NOMO-1 treated with DMSO at 0.1 percent for 48 hours (cell line): Measurements from ENCODE around the gene HIKESHI.
"Not testable (repeated sequence)": the region's sequence is repeated elsewhere in the genome, so short reads cannot be mapped to it uniquely, and the experiment has no call there.

ENCODE experiments used
- DNase-seq: peaks from one replicate; lab custom pipeline; 2025; ENCODE audit not compliant: unreplicated experiment; lab: John Stamatoyannopoulos, UW

HIKESHI gene

DNA sequence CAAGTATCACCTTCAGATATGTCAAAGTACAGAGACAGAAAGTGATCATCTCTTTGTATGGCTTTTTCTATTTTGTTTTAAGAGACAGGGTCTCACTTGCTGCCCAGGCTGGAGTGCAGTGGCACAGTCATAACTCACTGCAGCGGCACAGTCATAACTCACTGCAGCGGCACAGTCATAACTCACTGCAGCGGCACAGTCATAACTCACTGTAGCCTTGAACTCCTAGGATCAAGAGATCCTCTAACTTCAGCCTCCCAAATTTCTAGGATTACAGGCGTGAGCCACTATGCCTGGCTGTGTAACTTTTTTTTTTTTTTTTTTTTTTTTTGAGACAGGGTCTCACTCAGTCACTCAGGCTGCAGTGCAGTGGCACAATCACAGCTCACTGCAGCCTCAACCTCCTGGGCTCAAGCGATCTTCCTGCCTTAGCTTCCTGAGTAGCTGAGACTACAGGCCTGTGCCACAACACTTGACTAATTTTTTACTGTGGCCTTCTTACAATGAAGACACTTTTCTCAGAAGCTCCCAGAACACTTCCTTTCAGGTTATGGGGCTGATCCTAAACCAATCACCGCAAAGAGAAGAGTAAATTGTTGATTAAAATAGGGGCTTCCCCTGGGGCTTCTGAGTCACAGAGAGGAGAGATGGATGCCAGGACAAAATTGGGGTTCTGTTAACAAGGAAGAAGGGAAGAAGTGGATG, 9.0 kb upstream of the HIKESHI start:
- DNase-seq: no peak

DNA sequence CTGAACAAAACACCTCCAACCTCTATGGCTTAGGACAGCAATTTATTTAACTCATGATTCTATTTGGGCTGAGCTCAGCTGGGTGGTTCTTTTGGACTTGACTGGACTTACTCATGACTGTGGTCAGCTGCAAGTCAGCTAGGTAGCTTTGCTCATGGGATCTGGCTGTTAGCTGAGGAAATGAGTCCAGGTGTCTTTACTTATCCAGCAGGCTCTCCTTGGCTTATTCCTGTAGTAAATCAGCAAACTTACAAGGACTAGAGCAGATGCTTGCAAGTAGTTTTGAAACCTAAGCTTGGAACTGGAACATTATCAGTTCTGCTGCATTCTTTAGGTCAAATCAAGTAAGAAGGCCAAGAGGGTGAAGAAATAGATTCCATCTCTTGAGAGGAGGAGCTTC, 8.0 kb upstream of the HIKESHI start:
- no peak for DNase-seq

DNA sequence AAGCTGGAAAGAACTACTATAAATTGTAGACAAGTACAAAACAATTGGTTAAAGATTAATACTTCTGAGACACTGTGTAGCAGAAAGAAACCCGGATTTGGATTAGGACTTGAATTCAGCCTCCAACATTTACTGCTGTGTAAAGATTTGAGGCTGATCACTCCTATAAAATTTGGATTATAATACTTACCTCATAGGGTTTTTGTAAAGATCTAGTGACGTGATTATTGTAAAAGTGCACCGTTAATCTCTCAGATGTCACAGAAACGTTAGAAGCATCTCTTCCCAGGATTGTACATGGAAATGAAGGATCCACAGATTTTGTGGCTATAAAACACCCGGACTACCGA, 323 bp upstream of the HIKESHI start:
- DNase-seq: no peak

DNA sequence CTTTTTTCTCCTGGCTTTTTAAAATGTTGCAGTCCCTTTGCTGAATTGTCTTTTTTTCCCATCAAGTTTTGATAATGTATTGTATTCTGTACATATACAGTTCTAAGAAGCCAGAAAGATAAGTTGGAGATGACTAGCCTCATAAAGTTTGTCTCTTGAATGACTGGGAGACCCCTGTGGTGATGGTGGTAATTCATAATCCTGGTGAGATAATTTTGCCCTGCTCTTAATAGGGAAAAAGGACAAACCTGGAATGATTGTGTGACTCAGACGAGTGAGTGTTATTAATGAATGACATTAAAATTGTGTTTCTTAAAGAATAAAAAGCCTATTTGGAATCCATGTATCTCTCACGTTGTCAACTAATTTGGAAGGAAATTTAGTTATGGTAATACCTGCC, 1.2 kb downstream of the HIKESHI start:
- no peak for DNase-seq

DNA sequence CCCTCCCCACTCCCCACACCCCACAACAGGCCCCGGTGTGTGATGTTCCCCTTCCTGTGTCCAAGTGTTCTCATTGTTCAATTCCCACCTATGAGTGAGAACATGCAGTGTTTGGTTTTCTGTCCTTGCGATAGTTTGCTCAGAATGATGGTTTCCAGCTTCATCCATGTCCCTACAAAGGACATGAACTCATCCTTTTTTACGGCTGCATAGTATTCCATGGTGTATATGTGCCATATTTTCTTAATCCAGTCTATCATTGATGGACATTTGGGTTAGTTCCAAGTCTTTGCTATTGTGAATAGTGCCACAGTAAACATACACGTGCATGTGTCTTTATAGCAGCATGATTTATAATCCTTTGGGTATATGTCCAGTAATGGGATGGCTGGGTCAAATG, 6.7 kb downstream of the HIKESHI start:
- not testable (repeated sequence) for DNase-seq

DNA sequence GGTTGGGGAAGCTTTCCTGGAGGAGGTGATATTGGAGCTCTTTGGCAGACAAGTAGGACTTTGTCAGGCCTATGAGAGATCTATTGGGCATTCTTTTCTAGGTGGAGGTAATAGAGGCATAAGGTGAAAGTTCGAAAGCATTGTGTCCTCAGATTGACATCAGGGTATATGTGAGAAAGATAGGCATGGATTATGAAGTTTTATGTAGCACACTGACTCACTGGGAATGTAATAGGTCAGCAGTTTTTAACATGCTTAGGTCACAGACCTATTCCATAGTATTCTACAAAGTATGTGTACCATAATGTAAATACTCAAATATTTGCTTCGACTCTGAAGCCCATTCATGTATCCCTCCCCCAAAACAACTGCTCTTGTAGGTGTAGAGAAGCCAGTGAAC, 11.8 kb downstream of the HIKESHI start:
- DNase-seq: no peak

DNA sequence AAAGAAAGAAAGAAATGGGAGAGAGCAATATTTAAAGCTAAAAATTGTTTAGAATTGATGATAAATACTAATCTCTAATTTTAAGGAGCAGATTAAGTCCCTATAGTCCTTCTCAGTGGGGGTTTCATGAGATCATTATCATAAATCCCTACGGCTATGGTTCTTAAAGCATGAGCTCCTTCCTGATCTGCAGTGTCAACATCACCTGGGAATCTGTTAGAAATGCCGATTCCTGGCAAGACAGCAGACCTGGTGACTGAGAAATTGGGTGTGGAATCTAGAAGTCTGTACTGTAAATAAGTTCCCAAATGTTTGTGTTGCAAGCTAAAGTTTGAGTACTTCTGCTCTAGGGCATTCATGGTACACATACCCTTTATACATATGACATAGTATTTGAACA, 12.6 kb downstream of the HIKESHI start:
- no peak for DNase-seq

DNA sequence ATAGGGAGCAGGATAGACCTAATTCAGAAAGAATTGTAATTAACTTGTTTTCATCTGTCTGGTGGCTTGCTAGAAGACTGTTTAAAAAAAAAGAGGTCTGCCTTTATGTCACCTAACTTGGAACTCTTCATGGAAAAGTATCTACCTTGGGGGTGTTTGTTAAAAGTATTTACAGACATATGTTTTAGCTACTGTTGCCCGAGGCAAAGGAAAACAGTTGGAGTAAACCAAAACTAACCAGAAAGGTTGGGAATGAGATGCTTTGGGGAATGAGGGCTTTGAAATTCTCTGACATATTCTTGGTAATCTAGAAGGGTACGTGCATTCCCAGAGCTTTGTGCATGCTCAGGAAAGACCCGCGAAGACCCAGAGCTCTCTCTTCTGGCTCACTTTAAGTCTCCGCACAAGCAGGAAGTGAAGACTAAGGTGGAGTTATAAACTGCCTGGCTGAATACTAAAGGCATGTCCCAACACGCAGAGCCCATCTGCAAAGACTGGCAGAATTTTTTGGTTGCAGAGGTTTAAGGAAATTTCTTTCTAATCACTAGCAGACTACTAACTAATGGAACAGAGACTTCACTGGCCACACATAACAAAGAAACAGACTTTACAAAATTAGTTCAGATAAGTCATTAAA, 33.2 kb downstream of the HIKESHI start:
- DNase-seq: no peak

DNA sequence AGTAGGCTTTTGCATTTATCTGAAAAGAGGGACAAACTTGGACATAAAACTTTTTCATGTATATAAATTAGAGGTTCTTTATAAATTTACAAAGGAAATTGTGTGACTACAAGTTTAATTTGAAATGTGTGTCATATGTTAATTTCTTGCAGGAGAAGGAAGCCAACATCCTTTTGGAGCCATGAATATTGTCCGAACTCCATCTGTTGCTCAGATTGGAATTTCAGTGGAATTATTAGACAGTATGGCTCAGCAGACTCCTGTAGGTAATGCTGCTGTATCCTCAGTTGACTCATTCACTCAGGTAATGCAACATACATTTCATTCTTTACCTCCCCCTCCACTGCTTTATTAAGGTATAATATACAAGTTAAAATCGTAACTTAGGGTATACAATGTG, 35.2 kb downstream of the HIKESHI start:
- no peak for DNase-seq

DNA sequence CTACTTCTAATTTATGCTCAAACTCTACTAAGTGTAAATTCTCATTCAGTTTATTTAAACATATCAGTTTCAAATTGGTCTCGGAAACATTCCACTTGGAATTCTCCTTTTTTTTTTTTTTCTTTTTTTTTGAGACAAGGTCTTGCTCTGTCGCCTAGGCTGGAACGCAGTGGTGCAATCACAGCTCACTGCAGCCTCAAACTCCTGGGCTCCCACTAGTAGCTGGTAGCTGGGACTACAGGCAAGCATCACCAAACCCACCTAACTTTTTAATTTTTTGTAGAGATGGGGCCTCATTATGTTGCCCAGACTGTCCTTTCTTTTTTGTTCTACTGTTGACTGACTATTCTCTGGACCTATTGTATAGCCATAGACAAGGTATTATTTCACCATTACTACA, 39.3 kb downstream of the HIKESHI start:
- no peak for DNase-seq

DNA sequence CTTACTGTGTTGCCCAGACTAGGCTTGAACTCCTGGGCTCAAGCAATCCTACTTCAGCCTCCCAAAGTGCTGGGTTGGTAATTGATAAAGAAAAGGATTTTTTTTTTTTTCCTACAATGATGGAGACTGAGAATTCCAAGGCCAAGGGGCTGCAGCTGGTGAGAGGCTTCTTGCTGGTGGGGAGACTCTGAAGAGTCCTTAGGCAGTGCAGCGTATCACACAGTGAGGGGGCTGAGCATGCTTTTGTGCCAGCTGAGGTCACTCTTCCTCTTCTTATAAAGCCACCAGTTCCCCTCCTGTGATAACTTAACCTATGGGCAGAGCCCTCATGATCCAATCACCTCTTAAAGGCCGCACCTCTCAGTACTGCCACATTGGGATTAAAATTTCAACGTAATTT, 44.5 kb downstream of the HIKESHI start:
- no peak for DNase-seq

DNA sequence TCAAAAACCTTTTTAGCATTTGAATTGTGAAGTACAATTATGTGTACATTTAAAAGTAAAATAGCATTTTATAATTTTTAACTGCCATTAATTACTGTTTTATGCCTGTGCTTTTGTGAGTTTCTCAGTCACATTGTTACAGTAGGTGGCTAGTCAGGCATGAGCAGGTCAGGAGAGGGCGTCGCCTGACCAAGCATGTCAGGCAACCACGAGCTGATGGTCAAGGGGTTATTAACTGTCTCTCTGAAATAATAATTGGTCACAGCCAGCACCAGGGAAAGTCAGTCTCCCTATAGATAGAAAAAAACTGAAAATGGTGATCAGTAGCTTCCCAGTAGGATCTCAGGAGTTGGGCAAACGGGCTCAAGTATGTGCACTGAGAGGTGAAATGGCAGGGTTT, 53.2 kb downstream of the HIKESHI start:
- no peak for DNase-seq

DNA sequence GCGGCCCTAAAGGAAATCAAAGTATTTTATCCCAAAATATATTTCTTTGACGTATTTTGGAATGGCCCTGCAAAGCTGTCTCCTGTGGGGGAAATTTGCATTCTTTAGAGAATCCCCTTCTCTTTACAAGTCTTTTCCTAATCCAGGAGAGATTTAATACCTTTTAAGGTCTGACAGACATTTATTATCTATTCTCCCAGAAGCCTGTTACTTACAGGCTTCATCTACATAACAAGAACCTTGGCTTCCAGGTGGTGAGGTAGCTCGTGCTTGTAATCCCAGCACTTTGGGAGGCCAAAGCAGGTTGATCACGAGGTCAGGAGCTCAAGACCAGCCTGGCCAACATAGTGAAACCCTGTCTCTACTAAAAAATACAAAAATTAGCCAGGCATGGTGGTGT, 55.4 kb downstream of the HIKESHI start:
- not testable (repeated sequence) for DNase-seq

DNA sequence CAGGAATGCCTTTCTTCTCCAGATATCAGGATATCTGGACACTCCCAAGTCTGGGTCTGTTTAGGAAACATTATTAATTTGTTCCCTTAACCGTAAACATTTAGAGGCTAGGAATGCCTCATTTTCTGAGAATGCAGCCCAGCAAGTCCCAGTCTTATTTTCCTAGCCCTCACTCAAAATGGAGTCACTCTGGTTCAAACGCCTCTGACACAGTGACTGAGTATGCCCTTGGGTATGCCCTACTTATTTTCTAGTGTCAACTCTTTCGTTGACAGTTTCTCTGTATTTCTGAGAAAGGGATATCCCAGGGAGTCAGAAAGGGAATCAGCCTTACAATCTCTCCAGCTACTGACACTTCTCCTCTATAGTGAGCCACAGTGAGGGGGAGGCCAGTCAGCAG, 56.7 kb downstream of the HIKESHI start:
- DNase-seq: no peak

DNA sequence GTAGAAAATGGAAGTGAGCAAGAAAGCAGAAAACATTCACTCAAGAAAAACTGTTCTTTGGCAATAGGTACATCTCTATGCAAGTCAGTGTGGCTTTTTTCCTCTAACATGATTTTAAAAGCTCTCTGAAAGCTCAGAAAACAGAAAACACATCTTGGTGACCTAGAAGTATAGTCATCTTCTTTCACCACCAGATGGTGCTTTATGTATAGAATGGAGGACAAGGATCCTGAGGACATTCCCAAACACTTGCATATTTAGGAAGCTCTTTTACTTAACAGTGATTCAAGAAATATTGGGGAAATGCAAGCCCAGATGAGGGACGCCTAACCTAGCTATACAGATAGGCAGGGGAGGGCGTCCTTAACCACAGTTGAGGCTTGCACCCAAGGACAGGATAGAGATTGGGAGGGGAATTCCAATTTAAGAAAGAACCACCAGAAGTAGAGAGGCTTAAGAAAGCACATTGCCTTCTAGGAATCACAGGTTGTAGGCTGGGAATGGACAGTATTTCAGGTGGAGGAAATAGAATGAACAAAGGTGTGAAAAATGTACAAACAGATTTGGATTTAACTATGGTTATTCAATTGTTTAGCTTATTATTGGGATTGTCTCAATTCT, 58.8 kb downstream of the HIKESHI start:
- DNase-seq: no peak

DNA sequence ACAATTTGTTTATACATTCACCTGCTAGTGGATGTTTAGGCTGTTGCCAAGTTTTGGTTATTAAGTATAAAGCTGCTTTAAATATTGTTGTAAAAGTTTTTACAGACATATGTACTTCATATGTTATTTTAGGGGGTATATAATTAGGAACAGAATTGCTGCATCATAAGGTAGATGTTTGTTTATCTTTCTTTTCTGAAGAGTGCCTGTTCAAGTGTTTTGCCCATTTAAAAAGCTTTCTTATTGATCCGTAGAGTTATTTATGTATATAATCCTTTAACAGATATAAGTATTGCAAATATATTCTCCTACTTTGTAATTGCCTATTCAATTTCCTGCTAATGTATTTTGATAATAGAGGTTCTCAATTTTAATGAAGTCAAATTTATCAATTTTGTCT, 61.4 kb downstream of the HIKESHI start:
- DNase-seq: no peak

DNA sequence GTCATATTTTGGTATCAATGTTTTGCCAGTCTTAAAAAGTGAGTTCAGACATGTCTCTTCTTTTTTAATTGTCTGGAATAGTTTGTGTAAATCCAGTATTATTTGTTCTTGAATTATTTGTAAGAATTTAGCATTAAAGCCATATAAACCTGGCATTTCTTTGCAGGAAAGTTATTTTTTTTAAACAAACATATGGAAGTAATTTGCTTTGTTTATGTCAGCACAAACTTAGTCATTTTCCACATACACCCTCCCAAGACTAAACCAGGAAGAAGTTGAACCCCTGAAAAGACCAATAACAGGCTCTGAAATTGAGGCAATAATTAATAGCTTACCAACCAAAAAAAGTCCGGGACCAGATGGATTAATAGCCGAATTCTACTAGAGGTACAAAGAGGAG, 63.5 kb downstream of the HIKESHI start:
- no peak for DNase-seq

DNA sequence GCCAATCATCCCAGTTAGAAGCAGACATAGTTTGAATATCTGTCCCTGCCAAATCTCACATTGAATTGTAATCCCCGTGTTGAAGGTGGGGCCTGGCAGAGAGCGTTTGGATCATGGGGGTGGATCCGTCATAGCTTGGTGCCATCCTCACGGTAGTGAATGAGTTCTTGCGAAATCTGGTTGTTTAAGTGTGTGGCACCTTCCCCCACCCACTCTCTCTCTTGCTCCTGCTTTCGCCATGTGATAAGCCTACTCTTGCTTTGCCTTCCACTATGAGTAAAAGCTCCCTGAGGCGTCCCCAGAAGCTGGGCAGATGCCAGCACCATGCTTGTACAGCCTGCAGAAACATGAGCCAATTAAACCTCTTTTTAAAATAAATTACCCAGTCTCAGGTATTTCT, 67.6 kb downstream of the HIKESHI start:
- no peak for DNase-seq

DNA sequence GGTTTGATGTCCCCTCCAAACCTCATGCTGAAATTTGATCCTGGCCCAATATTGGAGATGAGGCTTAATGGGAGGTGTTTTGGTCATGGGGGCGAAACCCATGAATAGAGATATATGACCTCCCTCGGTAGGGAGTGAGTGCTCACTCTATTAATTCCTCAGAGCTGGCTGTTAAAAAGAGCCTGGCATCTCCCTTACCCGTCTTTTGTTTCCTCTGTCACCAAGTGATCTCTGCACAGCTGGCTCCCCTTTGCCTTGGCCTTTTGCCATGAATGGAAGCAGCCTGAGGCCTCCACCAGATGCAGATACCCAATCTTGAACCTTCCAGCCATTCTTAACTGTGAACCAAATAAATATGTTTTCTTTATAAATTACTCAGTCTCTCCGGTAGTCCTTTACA, 68.1 kb downstream of the HIKESHI start:
- DNase-seq: no peak

DNA sequence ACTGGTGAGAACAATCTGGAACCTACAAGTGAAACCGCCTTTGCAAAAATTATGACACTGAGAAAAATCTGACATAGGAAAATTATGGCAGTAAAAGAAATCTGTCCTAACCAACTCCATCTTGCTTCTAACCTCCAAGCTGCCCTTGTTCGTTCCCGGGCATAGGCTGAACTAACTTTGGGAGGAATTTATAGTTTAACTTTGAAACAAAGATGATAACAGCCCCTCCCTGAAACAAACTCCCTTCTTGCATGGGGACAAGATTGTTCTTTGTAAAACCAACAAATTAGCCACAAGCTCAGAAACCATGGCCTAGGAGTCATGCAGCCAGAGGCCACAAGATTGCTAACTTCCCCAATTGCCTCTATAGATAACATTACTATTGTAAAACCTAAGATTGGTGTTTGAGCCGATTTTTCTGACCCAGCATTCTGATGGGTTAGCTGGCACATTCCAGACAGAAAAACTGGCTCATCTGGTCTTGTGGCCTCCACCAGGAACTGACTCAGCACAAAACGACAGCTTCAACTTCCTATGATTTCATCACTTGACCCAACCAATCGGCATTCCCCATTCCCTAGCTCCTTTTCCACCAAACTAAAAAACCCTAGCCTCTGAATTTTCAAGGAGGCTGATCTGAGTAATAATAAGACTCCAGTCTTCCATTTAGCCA, 69.0 kb downstream of the HIKESHI start:
- no peak for DNase-seq

DNA sequence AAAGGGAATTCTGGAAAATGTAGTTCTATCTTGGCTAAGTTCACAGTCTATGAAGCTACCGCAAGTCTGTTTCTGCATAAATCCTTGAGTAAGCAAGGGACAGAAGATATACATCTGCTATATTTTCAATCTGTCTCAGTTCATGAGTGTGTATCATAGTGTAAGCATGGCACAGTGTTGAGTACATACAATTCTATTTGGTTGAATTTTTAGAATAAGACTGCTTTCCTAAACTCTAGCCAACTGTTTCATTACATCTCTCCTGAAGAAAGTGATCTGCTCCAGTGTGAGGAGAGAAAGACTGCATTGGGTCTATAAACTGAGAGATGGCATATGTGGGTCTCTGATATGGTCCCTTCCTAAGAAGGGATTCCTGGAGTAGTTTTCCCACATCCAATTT, 70.0 kb downstream of the HIKESHI start:
- DNase-seq: no peak

DNA sequence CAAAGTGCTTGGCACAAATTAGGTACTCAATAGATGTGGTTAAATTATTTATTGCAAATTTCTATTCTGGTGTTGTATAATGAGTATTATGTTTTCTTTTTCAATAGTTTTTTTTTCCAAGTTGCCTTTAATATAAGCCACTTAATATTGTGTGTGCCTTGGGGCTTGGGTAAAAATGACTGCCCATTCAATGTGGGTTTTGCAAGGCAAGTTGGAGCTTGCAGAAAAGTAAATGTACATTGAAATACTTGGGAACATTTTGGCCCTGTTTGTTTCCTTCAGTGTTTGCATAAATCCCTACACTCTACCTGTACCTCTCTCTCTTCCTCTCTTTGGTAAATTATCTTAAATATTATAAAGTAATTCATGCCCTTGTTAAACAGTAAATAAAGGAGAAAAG, 70.5 kb downstream of the HIKESHI start:
- DNase-seq: no peak
